HL-60 (cell line): Measurements from ENCODE around the gene LDLRAD3.

Source experiments
- GABPA ChIP-seq: IDR thresholded peaks from 2 replicates; pipeline ENCODE4 v1.6.1; 2012; ENCODE audit warnings: low read depth
- POLR2AphosphoS5 ChIP-seq: IDR thresholded peaks from 2 replicates; pipeline ENCODE4 v1.6.1; 2012; ENCODE audit warnings: low read depth
- SPI1 ChIP-seq: IDR thresholded peaks from 2 replicates; pipeline ENCODE4 v1.6.1; 2012; ENCODE audit warnings: low read depth, mild to moderate bottlenecking, borderline replicate concordance
- TF ChIP-seq, protein P1 (sequence below): IDR thresholded peaks from one replicate; pipeline ENCODE4 v1.5.1; 2011; ENCODE audit warnings: low read length, control low read depth, inconsistent platforms; ENCODE audit not compliant: insufficient read depth
- TF ChIP-seq, protein P2 (sequence below): IDR thresholded peaks from 2 replicates; pipeline ENCODE4 v1.6.1; 2012; ENCODE audit warnings: low read depth; ENCODE audit not compliant: insufficient replicate concordance

DNA sequence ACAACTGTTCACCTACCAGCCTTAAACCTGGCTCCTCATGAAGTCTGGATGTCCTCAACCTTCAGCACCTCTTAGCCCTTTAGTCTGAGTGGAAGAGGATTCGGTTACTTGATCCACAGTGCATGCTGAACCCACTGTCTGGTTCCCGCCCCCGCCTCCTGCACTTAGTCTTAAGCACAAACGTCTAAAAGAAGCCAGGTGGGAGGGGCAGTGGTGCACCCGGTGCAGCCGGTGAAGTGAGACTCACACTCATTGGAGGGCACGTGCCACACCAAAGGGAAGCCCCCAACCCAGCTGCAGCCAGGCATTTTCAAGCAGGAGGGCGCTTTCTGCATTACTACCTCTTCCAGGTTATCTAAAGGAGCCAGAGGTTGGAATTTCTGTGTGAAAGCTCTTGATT is 198.6 kb downstream of the LDLRAD3 start:
- TF ChIP-seq, protein P1, sequence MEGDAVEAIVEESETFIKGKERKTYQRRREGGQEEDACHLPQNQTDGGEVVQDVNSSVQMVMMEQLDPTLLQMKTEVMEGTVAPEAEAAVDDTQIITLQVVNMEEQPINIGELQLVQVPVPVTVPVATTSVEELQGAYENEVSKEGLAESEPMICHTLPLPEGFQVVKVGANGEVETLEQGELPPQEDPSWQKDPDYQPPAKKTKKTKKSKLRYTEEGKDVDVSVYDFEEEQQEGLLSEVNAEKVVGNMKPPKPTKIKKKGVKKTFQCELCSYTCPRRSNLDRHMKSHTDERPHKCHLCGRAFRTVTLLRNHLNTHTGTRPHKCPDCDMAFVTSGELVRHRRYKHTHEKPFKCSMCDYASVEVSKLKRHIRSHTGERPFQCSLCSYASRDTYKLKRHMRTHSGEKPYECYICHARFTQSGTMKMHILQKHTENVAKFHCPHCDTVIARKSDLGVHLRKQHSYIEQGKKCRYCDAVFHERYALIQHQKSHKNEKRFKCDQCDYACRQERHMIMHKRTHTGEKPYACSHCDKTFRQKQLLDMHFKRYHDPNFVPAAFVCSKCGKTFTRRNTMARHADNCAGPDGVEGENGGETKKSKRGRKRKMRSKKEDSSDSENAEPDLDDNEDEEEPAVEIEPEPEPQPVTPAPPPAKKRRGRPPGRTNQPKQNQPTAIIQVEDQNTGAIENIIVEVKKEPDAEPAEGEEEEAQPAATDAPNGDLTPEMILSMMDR, result no peak
- no peak for TF ChIP-seq SPI1
- TF ChIP-seq POLR2AphosphoS5, result no peak
- TF ChIP-seq, protein P2, sequence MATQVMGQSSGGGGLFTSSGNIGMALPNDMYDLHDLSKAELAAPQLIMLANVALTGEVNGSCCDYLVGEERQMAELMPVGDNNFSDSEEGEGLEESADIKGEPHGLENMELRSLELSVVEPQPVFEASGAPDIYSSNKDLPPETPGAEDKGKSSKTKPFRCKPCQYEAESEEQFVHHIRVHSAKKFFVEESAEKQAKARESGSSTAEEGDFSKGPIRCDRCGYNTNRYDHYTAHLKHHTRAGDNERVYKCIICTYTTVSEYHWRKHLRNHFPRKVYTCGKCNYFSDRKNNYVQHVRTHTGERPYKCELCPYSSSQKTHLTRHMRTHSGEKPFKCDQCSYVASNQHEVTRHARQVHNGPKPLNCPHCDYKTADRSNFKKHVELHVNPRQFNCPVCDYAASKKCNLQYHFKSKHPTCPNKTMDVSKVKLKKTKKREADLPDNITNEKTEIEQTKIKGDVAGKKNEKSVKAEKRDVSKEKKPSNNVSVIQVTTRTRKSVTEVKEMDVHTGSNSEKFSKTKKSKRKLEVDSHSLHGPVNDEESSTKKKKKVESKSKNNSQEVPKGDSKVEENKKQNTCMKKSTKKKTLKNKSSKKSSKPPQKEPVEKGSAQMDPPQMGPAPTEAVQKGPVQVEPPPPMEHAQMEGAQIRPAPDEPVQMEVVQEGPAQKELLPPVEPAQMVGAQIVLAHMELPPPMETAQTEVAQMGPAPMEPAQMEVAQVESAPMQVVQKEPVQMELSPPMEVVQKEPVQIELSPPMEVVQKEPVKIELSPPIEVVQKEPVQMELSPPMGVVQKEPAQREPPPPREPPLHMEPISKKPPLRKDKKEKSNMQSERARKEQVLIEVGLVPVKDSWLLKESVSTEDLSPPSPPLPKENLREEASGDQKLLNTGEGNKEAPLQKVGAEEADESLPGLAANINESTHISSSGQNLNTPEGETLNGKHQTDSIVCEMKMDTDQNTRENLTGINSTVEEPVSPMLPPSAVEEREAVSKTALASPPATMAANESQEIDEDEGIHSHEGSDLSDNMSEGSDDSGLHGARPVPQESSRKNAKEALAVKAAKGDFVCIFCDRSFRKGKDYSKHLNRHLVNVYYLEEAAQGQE, result no peak
- no peak for TF ChIP-seq GABPA
